ENCODE data around the gene RABL2B.

RABL2B gene

DNA sequence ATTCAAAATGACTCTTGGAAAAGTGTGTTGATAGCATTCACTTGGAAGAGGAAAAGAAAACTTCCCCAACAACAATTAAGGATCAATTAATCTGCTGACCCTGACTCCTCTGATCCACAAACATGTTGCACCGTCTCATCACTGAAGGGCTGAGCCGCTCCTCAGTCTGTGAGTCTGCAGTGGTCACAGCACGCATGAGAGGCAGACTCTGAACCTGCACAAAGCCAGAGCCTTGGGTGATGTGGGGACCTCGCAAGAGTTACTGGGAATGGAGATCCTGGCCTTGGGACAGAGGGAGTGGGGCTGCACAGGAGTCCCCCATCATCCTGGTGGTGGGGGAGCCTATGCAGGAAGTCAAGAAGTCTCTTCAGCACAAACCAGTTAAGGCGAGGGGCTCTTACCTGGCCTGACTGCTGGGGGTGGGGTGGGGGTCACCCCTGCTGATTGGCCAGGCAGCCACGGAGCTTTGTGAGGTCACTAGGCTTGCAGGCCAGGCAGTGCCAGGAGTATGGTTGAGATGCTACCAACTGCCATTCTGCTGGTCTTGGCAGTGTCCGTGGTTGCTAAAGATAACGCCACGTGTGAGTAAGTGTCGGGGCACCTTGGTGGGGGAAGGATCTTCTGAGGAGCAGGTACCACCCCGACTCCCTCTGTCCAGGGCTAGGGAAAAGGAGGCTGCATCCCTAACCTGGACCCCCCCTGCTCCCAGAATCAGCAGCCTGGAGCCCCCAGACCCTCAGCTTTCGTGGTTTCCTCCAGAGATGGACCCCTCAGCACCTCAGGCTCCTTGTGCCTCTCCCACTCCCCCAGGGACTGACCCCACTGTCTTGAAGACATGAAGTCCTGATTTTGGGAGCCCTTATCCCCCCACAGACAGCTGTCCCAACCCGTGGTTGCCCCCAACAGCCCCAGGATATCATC is 45.4 kb downstream of the RABL2B start, which contains the start of gene ACR:
ACR (plus strand) TSS at position 477 of the 921 bp plus-strand sequence; CDS start at position 509, 32 bp downstream.
- no peak for DNase-seq

DNA sequence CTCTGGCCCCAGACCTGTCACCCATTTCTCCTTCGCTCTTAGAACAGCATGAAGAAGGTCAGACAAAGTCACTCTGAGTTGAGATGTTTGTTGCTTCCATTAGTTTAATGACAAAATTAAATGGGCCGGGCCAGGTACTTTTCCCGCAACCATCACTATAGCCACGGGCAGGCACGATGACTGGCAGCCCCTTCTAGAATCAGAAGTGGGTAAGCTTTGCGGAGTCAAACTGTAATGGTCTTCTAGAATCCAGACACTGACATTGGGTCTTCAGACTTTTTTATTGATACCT is 47.8 kb downstream of the RABL2B start:
- DNase-seq, result no peak

DNA sequence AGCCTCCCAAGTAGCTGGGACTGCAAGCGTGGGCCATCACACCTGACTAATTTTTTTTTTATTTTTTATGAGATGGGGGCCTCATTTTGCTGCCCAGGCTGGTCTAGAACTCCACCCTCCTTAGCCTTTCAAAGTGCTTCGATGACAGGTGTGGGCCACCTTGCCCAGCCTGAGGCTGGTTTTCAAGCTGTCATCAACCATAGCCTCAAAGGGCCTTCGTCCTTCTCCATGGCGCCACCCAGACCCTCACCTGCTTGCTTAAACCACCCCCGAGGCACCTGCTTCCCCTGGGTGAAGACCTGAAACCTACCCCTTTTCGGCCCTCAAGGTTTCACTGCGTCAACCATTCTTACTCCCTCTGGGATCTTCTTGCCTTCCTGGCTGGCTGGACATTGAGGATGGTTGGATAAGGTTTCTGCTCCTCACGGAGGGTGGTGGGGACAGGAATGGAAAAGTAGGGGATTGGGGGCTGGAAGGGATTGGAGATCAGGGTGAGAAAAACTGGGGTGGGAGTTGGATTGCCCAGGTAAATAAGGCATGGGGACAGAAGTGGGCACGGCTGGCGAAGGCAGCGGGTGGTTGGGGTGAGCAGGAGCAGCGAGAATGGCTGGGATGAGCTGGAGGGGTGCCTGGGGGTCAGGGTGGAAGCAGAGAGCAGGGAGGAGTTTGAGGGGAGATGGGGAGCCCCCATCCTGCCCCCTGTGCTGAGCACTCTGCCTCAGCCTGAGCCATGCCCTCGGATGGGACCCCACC is 48.3 kb downstream of the RABL2B start:
- DNase-seq, result no peak

DNA sequence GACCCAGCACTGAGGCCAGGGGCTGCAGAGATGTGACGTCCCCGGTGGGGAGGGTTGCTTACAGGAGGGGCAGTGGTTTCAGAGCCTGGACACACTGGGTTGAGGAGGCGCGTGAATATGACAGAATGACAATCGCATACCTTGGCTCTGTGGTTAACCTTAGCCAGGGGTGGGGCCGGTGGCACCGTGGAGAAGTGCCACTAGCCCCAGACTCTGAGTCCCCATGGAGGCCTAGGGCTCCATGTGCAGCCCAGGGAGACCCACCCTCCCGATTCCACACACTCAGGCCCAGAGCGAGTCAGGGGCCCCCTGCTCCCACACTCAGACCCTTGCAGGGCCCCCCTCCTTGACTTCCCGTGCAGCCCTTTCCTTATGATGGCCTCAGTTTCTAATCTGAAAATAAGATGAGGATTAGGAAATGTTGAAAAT is 49.1 kb downstream of the RABL2B start:
- DNase-seq, result no peak

DNA sequence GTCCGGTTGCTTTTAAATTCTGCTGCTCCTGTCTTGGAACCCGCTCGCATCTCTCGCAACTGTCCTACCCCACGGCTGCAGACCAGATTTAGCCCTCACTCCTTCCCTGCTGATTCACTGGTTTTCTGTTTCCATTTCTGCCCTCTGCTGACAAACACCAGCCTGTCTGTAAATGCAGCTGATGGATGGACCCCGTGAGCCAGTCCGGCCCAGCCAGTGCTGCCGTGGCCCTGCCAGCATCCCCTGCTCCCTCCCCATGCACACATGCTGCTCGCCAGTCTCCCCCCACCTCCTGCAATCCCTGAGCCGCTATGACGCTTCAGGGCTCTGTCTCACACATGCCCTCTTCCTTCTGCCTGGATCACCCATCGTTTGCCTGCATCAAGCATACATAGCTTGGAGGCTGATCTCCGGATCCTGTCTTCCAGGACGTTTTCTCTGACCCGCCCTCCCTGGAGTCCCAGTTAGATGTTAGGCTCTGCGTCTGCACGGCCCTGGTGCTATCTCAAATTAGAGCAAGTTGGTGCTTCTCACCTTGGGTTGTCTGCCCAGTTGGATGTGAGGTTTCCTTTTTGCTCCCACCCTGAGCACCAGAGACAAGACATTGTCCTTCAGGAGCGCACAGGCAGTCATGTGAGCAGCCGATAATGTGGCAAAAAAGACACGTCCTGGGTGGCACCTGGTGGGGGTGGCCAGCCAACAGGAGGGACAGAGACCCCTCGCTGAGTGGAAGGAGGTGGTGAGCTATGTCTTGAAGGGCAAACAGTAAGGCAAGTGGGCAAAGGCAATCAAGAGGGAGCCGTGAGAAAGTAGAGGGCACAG is 49.7 kb downstream of the RABL2B start:
- no peak for DNase-seq

DNA sequence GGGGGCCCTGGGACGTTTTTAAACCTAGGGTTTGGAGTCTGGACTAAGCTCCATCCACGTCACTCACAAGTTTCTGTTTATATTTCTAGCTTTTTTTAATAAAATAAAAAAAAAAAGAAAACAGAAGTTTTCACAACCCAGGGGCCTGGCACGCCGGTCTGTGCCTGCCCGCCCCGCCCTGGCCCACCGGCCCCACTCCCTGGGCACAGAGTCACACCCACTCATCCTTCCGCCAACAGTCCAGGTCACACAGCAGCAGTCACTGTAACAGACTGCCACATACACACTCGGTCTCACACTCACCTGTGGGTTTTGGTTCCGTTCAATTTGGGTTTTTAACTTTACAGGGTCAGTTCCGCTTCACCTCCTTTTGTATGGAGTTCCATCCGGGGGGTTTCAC is 50.8 kb downstream of the RABL2B start:
- no peak for DNase-seq

DNA sequence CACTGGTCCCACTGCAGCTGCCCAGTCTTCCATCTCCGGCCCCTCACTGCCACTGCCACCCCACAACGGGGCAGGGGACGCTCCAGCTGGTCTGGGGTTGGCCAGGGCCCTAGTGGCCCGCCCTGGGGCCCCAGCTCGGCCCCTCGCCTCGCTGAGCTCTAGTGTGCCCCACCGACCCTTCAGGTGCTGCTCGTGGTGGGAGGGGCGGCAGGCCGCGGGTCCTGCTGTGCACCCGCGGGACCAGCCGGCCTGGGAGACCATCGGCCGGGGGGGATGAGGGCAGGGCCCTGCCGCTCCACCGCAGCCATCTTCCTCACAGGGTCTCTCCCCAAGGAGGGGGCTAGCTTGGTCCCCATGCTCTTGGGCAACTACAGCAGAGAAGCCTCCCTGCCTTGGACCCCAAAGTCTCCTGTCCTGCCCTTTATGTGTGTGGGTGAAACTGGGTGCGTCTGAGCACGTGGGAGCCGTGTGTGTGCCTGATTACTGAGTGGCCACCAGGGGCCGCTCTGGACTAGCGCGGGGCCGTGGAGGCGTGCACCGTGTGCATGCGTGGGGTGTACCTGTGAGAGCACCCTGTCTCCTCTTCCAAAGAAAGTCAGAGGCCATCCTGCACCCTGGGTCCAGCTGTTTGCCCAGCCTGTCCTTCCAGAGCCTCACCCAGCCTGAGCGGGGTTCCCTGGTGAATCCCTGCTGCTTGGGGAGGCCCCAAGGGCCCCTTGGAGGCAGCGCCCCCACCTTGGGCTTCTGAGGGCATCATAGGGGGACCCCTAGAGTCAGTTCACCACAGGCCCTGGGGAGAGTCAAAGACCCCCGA is 51.4 kb downstream of the RABL2B start:
- DNase-seq, result no peak

DNA sequence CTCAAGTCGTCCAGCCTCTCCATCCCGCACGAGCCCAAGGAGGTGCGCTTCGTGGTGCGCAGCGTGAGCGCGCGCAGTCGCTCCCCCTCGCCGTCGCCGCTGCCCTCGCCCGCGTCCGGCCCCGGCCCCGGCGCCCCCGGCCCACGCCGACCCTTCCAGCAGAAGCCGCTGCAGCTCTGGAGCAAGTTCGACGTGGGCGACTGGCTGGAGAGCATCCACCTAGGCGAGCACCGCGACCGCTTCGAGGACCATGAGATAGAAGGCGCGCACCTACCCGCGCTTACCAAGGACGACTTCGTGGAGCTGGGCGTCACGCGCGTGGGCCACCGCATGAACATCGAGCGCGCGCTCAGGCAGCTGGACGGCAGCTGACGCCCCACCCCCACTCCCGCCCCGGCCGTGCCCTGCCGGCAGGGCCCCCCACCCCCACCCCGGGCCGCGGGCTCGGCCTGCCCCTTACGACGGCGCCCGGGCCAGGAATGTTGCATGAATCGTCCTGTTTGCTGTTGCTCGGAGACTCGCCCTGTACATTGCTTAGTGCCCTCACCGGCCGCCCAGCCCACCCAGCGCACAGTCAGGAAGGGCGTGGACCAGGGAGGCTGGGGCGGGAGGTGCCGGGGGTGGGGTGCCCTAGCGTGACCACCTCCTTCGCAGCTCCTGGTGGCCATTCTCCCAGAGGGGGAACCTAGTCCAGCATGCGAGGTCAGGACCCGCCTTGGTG is 52.3 kb downstream of the RABL2B start:
- no peak for DNase-seq

DNA sequence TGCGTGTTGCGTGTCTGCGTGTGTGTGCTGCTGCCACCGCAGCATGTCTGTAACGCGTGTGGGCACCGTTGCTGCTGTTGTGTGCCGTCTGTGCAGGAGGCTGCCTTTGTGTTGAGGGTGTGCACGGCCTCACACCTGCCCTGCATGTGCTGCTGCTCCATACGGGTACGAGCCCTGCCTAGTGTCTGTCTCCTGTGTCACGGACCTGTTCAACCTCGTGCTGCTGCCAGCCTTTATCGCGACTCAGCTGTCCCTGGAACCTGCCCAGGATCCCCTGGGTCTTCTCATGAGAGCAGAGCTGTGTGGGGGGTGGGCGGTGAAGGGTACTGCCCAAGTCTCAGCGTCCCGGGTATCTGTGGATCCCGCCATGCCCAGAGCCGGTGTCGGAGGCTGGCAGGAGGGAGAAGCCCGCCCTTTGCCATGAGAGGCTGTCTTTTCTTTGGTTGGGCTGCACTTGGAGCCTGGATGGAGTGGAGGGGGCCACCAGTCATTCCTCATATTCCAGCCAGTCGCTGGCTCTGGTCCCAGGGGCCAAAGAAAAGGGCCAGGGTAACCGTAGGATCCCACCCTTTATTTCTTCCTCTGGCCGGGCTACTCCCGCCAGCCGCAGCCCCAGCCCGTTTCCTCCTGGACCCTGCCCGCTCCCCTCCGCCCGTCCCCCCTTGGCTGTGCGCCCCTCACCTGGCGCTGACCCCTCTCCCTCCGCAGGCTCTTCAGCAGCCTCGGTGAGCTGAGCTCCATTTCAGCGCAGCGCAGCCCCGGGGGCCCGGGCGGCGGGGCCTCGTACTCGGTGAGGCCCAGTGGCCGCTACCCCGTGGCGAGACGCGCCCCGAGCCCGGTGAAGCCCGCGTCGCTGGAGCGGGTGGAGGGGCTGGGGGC is 53.2 kb downstream of the RABL2B start:
- DNase-seq, result no peak

DNA sequence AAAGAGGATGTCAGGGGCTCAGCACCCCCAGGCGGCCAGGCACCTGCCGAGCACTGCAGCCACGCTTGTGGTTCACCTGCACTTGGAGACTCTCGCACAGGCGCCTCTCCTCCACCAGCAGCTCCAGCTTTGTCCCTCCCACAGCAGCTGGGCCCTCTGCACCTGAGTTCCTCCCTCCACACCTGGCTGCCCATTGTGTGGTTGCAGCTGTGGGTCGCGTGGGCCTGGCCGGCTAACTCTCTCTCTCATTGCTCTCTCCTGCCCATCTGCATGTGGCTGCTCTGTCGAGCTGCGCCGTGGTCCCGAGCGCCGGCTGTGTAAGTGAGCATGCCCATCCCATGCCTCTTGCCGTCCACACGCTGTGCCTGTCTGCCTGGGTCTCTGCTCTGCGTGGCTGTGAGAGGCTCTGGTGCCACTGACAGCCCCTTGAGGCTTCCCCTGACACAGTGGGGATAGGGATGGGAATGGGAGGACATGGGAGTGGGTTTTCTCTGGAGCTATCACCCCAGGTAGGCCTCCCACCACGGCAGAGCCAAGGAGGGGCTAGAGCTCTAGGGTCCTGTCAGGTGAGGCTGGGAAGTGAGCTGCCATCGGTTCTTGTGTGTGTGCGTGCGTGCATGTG is 53.9 kb downstream of the RABL2B start:
- no peak for DNase-seq

DNA sequence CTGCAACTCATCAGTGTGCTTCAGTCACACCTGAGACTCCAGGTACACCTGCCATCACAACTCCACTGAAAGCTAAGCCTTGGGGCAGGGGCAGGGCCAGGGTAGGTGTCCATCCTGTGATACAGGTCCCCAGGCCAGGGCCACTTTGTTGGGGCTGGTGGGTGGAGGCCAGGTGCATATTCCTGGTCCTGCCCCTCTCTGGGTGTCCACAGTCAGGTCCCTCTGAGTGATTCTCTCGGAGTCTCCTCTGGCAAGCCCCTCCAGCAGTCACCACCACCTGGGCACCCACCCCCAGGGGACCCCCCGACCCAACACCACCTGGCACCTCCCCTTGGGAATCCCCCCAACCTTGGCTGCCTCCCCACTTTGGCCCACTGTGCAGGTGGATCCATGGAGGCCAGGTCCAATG is 54.9 kb downstream of the RABL2B start:
- no peak for DNase-seq

DNA sequence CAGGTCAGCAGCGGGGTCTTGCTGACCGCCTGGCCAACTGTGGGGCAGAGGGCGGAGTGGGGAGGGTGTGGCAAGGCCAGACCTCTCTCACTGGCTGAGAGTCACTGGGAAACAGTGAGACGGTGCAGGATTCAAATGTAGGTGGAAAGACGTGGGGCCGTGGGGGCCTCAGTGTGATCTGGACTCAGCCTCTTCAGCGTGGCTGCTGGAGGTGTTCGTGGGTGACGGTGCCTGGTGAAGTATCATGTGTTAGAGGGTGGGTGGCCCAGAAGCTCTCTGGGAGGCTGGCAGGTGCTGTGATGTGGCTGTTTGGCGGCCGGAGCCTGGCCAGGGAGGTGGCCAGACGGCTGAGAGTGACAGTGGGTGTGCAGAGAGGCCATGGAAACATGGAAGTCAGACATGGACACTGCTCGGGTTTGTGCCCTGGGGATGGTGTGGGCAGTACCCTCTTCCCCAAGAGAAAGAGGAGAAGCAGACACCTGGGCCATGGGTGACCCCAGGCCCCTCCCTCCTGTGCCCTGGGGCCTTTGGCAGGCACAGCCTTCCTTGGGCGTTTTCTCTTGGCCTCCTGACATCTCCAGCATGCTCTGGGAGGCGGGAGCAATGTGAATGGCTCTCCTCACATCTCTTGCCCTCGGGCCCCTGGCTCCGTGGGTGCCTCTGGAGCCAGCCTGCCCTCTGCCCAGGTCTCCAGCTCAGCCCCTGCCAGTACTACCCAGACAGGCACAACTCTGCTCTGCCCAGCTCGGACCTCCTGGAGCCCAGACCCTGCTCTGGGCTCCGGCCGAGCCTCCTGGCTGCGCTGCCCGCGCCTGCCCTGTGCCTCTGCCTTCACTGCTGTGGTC is 55.5 kb downstream of the RABL2B start:
- DNase-seq, result no peak

DNA sequence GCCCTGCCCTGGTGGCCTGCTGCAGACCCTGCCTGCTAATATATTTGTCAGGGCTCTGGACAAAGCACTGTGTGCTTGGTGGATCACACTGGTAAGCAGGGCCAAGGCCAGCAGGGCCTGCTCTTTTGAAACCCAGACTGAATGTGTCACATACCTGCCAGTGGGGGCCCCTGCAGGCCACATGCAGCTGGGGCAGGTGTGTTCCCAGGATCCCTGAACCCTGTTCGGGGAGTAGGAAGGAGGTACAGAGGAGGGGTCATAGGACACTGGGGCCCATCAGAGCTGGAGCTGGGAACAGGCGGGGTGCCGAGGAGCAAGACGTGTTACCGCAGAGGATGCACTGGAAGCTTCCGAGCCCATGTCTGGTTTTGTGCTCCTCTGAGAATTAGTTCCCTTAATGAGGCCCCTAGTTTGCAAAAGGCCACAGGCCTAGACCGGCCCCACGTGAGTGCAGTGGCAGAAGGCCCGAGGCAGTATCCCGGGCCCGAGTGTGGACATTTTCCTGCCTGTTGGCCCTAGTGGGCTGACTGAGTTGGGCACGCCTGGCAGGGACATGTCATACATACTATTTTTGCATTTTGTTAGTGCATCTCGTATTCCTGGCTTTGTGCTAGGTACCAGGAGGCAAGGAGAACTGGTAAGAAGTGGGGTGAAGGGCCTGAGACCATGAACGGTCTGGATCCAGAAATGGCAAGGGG is 56.6 kb downstream of the RABL2B start:
- DNase-seq, result no peak

DNA sequence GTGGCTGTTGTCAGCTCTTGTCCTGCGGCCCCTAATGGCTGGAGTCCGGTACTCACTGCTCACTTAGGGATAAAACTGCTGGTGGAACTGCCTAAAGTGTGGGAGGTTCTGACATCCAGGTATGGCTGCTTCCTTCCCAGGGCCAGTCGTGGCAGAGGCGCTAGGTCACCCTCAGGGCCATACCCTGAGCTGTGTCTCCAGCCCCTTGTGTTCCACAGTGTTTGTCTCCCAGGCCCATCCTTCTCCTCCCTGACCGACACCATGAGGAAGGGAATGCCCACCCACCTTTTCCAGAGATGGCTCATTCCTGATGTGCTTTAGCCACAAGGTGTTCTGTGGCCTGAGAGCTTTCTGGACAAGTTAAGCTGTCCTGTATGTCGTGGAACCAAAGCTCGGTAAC is 57.8 kb downstream of the RABL2B start:
- no peak for DNase-seq

DNA sequence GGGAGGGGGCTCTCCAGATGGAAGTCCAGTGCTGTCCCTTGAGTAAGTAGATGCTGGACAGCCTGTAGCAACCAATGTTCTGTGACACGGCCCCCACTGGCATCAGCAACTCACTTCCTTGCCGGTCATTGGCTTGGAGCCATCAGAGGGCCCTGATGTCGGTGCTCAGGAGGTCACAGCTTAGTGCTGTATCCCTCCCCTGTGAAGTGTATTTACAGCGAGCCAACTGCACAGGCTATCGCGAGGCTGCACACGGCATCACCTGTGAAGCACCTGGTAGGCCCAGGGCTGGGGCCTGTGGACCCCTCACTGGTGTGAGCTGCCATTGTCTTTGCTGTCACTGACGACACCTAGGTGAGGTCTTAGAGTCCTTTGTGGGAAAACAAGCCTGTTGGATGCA is 58.8 kb downstream of the RABL2B start:
- DNase-seq, result no peak

DNA sequence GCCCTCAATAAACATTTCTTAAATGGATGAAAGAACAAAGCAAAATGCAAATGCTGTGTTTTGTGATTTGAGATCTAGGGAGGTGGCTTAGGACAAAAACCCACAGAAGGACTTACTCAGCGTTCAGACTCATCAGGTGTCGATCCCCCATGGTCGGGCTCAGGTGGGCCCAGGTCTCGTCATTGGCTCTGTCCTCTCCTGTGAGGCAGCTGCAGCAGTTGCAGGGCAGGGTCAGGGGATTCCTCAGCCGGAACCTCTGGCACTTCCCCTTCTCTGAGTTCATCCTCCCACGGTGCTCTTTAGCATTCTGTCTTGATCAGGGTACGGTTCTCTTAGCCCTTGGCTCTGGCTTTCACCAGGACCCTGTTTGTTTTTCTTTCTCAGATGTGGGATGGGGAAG is 59.4 kb downstream of the RABL2B start:
- DNase-seq, result no peak

DNA sequence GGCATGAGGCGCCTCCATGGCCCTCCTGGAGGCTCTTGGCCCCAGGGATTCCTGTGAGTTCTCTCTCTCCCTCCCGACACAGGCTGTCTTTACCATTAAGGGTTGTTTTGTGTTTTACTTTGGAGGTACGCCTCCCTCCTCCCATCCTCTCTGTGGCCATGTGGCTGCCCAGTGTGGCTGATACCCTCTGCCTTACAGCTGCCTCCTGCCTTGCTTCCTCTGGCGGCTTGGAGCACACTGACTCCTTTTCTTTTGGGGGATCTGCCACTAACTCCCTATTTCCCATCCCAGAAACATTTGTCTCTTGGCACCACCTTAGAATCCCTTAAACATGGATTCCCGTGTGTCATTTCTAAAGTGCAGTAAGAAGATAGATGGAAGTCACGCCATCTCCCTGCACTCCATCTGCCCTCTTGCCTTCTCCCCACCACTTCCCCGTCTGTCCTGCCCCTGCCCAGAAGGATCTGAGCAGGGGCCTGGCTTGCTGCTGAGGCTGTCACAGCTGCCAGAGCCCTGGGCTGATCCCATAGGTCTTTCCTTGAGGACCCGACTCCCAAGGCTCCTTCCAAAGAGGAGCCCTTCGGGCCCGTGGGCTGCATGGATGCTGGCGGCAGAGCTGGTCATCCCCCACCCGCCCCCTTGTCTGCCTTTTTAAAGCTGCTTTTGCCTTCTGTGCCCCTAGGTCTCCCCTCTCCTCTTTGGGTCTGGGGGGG is 60.6 kb downstream of the RABL2B start:
- no peak for DNase-seq

Measured in bone marrow (tissue), 2 donors.